22Rv1 (cell line): ENCODE measurements around the gene GCN1.

Source experiments
- ZFX ChIP-seq: fragments of 450-650 bp; IDR thresholded peaks from 2 replicates; pipeline ENCODE4 v1.6.1; 2017; ENCODE audit warnings: antibody characterized with exemption, borderline replicate concordance
- TF ChIP-seq, protein P1 (sequence below): fragments of 450-650 bp; IDR thresholded peaks from 2 replicates; pipeline ENCODE4 v1.5.1; 2017; ENCODE audit warnings: mild to moderate bottlenecking

- TF ChIP-seq, protein P1, sequence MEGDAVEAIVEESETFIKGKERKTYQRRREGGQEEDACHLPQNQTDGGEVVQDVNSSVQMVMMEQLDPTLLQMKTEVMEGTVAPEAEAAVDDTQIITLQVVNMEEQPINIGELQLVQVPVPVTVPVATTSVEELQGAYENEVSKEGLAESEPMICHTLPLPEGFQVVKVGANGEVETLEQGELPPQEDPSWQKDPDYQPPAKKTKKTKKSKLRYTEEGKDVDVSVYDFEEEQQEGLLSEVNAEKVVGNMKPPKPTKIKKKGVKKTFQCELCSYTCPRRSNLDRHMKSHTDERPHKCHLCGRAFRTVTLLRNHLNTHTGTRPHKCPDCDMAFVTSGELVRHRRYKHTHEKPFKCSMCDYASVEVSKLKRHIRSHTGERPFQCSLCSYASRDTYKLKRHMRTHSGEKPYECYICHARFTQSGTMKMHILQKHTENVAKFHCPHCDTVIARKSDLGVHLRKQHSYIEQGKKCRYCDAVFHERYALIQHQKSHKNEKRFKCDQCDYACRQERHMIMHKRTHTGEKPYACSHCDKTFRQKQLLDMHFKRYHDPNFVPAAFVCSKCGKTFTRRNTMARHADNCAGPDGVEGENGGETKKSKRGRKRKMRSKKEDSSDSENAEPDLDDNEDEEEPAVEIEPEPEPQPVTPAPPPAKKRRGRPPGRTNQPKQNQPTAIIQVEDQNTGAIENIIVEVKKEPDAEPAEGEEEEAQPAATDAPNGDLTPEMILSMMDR, result no peak
- no peak for TF ChIP-seq ZFX
These were observed 117.3 kb downstream of the GCN1 start for GRCh38 chr12:120077260-120077659.
